22Rv1 (cell line): Measurements from ENCODE around the gene SMAP2.

ENCODE experiments used
- ZFX ChIP-seq: fragments of 450-650 bp; IDR thresholded peaks from 2 replicates; pipeline ENCODE4 v1.6.1; 2017; ENCODE audit warnings: antibody characterized with exemption, borderline replicate concordance
- TF ChIP-seq, protein P1 (sequence below): fragments of 450-650 bp; IDR thresholded peaks from 2 replicates; pipeline ENCODE4 v1.5.1; 2017; ENCODE audit warnings: mild to moderate bottlenecking

DNA sequence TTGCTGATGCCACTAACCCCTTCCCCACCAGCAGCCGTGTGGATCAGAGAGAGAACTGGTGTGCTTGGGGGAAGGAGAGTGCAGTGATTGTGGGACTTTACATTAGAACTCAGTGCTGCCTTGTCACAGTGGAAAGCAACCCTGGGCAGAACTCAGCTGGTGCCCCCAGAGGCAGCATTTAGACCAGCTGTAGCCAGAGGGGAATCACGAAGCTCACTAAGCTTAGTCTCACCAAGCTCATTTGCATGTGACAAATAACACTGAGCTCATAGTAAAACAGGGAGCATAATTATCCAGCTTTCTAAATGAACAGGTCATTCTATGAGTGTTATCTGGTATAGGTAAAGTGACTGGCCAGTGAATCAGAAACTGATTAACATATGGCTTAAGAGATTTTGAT is 9.8 kb upstream of the SMAP2 start:
- TF ChIP-seq, protein P1, sequence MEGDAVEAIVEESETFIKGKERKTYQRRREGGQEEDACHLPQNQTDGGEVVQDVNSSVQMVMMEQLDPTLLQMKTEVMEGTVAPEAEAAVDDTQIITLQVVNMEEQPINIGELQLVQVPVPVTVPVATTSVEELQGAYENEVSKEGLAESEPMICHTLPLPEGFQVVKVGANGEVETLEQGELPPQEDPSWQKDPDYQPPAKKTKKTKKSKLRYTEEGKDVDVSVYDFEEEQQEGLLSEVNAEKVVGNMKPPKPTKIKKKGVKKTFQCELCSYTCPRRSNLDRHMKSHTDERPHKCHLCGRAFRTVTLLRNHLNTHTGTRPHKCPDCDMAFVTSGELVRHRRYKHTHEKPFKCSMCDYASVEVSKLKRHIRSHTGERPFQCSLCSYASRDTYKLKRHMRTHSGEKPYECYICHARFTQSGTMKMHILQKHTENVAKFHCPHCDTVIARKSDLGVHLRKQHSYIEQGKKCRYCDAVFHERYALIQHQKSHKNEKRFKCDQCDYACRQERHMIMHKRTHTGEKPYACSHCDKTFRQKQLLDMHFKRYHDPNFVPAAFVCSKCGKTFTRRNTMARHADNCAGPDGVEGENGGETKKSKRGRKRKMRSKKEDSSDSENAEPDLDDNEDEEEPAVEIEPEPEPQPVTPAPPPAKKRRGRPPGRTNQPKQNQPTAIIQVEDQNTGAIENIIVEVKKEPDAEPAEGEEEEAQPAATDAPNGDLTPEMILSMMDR, result no peak
- no peak for TF ChIP-seq ZFX
